Ishikawa (cell line): Measurements from ENCODE around the gene TCTN3.

ENCODE experiments used
- CEBPB ChIP-seq: IDR thresholded peaks from 2 replicates; pipeline ENCODE4 v1.6.1; 2012
- CREB1 ChIP-seq: IDR thresholded peaks from 2 replicates; pipeline ENCODE4 v1.6.1; 2012; ENCODE audit warnings: low read depth
- EGR1 ChIP-seq: IDR thresholded peaks from 2 replicates; pipeline ENCODE4 v1.6.1; 2012
- EP300 ChIP-seq: IDR thresholded peaks from 2 replicates; pipeline ENCODE4 v1.6.1; 2012; ENCODE audit warnings: borderline replicate concordance
- FOXM1 ChIP-seq: IDR thresholded peaks from 2 replicates; pipeline ENCODE4 v1.6.1; 2012; ENCODE audit warnings: low read depth, borderline replicate concordance
- MAX ChIP-seq: IDR thresholded peaks from 2 replicates; pipeline ENCODE4 v1.6.1; 2012
- NFIC ChIP-seq: IDR thresholded peaks from 2 replicates; pipeline ENCODE4 v1.6.1; 2012
- RAD21 ChIP-seq: IDR thresholded peaks from 2 replicates; pipeline ENCODE4 v1.6.1; 2012; ENCODE audit warnings: low read depth
- REST ChIP-seq: IDR thresholded peaks from 2 replicates; pipeline ENCODE4 v1.6.1; 2012; ENCODE audit warnings: low read depth, mild to moderate bottlenecking
- TAF1 ChIP-seq: IDR thresholded peaks from 2 replicates; pipeline ENCODE4 v1.6.1; 2012; ENCODE audit warnings: low read depth, mild to moderate bottlenecking
- TCF12 ChIP-seq: IDR thresholded peaks from 2 replicates; pipeline ENCODE4 v1.6.1; 2012; ENCODE audit warnings: low read depth
- TEAD4 ChIP-seq: IDR thresholded peaks from 2 replicates; pipeline ENCODE4 v1.6.1; 2012
- USF1 ChIP-seq: IDR thresholded peaks from 2 replicates; pipeline ENCODE4 v1.6.1; 2012
- YY1 ChIP-seq: IDR thresholded peaks from 2 replicates; pipeline ENCODE4 v1.6.1; 2012; ENCODE audit warnings: low read depth
- ZBTB7A ChIP-seq: IDR thresholded peaks from 2 replicates; pipeline ENCODE4 v1.6.1; 2012; ENCODE audit warnings: low read depth

TCTN3 gene

GRCh38 chr10:95693668-95694534 lies at the start of gene TCTN3:
TCTN3 (minus strand) TSS chr10:95693927; CDS start chr10:95693899, 28 bp downstream.
- TF ChIP-seq USF1: no peak
- TF ChIP-seq NFIC: no peak
- TF ChIP-seq REST: no peak
- TF ChIP-seq TAF1: peak; percentile 74
- peak; percentile 70 for TF ChIP-seq TCF12
- peak; percentile 55 for TF ChIP-seq YY1
- TF ChIP-seq EP300: no peak; the same call in 1 of the 2 replicates
- TF ChIP-seq ZBTB7A: no peak
- TF ChIP-seq EGR1: peak; percentile 78
- TF ChIP-seq FOXM1: peak; percentile 40; the same call in 1 of the 2 replicates
- TF ChIP-seq CEBPB: 0 out of 2 replicates have a peak, but pooled peaks have one; percentile 12
- TF ChIP-seq RAD21: peak; percentile 100
- TF ChIP-seq CREB1: peak; percentile 90
- peak; percentile 87 for TF ChIP-seq TEAD4
- peak; percentile 83 for TF ChIP-seq MAX

GRCh38 chr10:95742962-95743535 lies 49.3 kb upstream of the TCTN3 start:
- TF ChIP-seq CEBPB (no peak), YY1 (no peak), TEAD4 (no peak), TCF12 (no peak), ZBTB7A (no peak), TAF1 (no peak), USF1 (no peak), CREB1 (no peak), NFIC (no peak), REST (no peak), MAX (no peak), RAD21 (no peak), FOXM1 (no peak)

GRCh38 chr10:95742485-95742884 lies 48.8 kb upstream of the TCTN3 start:
- TF ChIP-seq USF1 (no peak), MAX (no peak), NFIC (peak; percentile 84), FOXM1 (no peak), REST (no peak), ZBTB7A (no peak), TEAD4 (peak; percentile 39; the same call in 1 of the 2 replicates), RAD21 (no peak), EP300 (peak; percentile 34)
